Hematopoietic multipotent progenitor cell treated with erythropoietin and hydrocortisone succinate and interleukin-3 and kit ligand, for 8 days (in vitro differentiated cells): ENCODE results near the gene TEX28.
"Not testable (repeated sequence)": the region's sequence is repeated elsewhere in the genome, so short reads cannot be mapped to it uniquely, and the experiment has no call there.

ENCODE experiments used
- DNase-seq: peaks from one replicate; pipeline ENCODE4 v3.0.0-alpha.2; 2015

The TEX28 gene

DNA sequence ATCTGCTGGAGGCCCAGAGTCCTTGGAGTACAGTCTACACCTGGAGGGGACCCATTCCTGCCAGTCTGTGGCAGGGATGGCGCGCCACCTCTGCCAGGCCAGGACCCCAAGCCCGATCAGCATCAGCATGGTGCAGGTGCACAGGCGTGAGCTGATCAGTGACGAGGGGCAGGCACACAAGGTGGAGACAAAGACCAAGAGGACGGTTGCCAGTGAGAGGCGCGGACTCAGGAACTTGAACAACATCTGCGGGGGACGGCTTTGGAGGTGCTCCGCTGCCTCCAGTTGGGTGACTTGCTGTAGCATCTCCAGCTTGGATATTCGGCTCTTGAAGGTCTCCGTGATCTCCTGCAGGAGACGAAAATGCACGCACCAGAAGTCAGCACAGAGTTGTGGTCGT lies 61.3 kb downstream of the TEX28 start:
- not testable (repeated sequence) for DNase-seq

DNA sequence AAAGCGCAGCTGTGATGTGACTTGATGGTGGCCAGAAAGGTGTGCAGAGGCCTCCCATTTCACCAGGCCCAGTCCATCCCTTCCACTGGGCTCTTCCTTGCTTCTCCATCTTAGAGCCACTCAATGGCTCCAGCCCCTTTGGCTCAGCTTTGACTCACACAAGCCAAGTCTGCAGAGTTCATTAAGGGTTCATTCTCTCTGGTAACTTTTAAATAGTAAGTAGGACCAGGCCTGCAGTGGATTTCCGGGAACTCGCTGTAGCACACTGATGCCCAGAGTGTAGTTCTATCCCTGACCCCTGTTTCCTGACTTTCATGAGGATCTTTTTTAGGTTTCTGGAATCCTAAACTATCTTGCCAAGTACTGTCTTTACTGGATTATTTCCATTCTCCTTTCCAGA lies 63.5 kb downstream of the TEX28 start:
- DNase-seq = not testable (repeated sequence)

GRCh38 chrX:154226706-154227105 lies 68.2 kb downstream of the TEX28 start:
- not testable (repeated sequence) for DNase-seq

DNA sequence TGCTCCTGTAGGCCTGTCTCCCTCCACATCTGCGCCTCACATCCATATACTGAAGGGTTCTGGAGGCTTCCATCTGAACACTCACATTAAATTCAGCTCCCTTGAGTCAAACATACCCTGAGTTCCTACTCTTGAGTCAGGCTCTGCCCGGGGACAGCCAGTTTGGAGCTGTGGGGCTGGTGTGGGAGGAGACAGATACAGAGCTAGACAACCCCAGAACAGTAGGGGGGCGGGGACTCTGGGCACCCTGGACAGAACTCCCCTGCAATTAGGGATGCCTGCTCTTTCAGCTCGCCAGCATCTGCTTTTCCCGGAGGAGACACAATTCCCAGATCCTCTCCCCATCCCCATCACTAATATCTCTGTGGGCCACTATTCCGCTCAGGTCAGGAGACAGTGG lies 69.6 kb downstream of the TEX28 start:
- DNase-seq = not testable (repeated sequence)
